A549 (cell line): ENCODE results near the gene DFFB. TPM values are rescaled to one million over a fixed set of nuclear protein-coding genes. Genes with fewer than 3 reads are reported as not detected.

ENCODE experiments used
- ATAC-seq, 2 experiments: fragments of 200-7000 bp in 1 of 2; fragments of >200 bp in 1 of 2; cut with Nextera tagmentation in 1 of 2; cut with Tn5 transposase in 1 of 2; 3 replicates each; pipeline versions ENCODE4 v1.8.0 to v1.9.1; 2018 to 2020; ENCODE audit warnings: mild to moderate bottlenecking in 1 of 2, moderate library complexity in 1 of 2
- CTCF ChIA-PET: fragments of 300-600 bp; sonication (Branson Sonifier 250); formaldehyde crosslinking; extraction: SDS; loops from one replicate; lab custom pipeline; 2021; ENCODE audit warnings: antibody characterized with exemption, inconsistent platforms; lab: Yijun Ruan, JAX
- POLR2A ChIA-PET: fragments of 350-600 bp; formaldehyde crosslinking; extraction: SDS; loops from one replicate; lab custom pipeline; 2021; ENCODE audit warnings: antibody characterized with exemption, inconsistent platforms; lab: Yijun Ruan, JAX
- DNase-seq, 2 experiments: peaks; one replicate each; pipeline versions ENCODE4 v3.0.0 to v3.0.0-alpha.2; 2011 to 2016; ENCODE audit warnings: low read depth in 1 of 2, low spot score in 1 of 2
- FAIRE-seq: peaks from 2 replicates; lab custom pipeline; 2011; peaks lifted over from hg19 to GRCh38; lab: Jason Lieb, UNC
- H3K27ac ChIP-seq, 2 experiments: fragments of >200 bp; sonication (Bioruptor Twin); formaldehyde crosslinking; 3 replicates each; pipeline ENCODE4 v1.5.1; 2016 to 2017
- H3K4me1 ChIP-seq: fragments of >200 bp; sonication (Bioruptor Twin); formaldehyde crosslinking; 3 replicates; pipeline ENCODE4 v1.6.1; 2016
- H3K4me2 ChIP-seq: fragments of >200 bp; sonication (Bioruptor Twin); formaldehyde crosslinking; 3 replicates; pipeline ENCODE4 v1.6.1; 2016
- H3K4me3 ChIP-seq: fragments of >200 bp; sonication (Bioruptor Twin); formaldehyde crosslinking; 3 replicates; pipeline ENCODE4 v1.5.1; 2016
- H3K9me3 ChIP-seq: fragments of >200 bp; sonication (Bioruptor Twin); formaldehyde crosslinking; 3 replicates; pipeline ENCODE4 v1.6.1; 2016
- BHLHE40 ChIP-seq: IDR thresholded peaks from 2 replicates; pipeline ENCODE4 v1.6.1; 2012; ENCODE audit warnings: low read depth, low read length, inconsistent platforms
- CBX8 ChIP-seq: fragments of 200-600 bp; sonication (generic); IDR thresholded peaks from 2 replicates; pipeline ENCODE4 v1.6.1; 2016
- CEBPB ChIP-seq, 2 experiments: fragments of >200 bp in 1 of 2; sonication (Bioruptor Twin) in 1 of 2; formaldehyde crosslinking in 1 of 2; IDR thresholded peaks; 2 replicates each; pipeline ENCODE4 v1.6.1; 2012 to 2016
- CHD4 ChIP-seq: fragments of 200-600 bp; sonication (generic); IDR thresholded peaks from 2 replicates; pipeline ENCODE4 v1.6.1; 2016; ENCODE audit warnings: antibody characterized with exemption, mild to moderate bottlenecking, borderline replicate concordance
- EHMT2 ChIP-seq: fragments of 200-600 bp; sonication (generic); IDR thresholded peaks from 2 replicates; pipeline ENCODE4 v1.6.1; 2016; ENCODE audit warnings: antibody characterized with exemption, low read depth, mild to moderate bottlenecking, moderate library complexity
- ESRRA ChIP-seq: fragments of 150-350 bp; IDR thresholded peaks from 2 replicates; pipeline ENCODE4 v1.6.1; 2014; ENCODE audit warnings: mild to moderate bottlenecking, low read length, borderline replicate concordance
- HDAC2 ChIP-seq: fragments of 200-600 bp; sonication (generic); IDR thresholded peaks from 2 replicates; pipeline ENCODE4 v1.6.1; 2016
- HES2 ChIP-seq: fragments of >200 bp; sonication (Bioruptor Twin); formaldehyde crosslinking; IDR thresholded peaks from 2 replicates; pipeline ENCODE4 v1.6.1; 2016
- HMGXB4 ChIP-seq: fragments of 250-450 bp; sonication (Bioruptor Pico); IDR thresholded peaks from 2 replicates; pipeline ENCODE4 v1.5.0; 2021; ENCODE audit warnings: mild to moderate bottlenecking, moderate library complexity, borderline replicate concordance
- HOXB13 ChIP-seq: fragments of 250-450 bp; sonication (Bioruptor Pico); IDR thresholded peaks from 2 replicates; pipeline ENCODE4 v1.5.0; 2020; ENCODE audit warnings: low read depth, mild to moderate bottlenecking, moderate library complexity
- RARB ChIP-seq: fragments of 250-450 bp; sonication (Bioruptor Pico); IDR thresholded peaks from 2 replicates; pipeline ENCODE4 v1.8.0; 2021; ENCODE audit warnings: mild to moderate bottlenecking, moderate library complexity
- RFX5 ChIP-seq: fragments of 450-650 bp; IDR thresholded peaks from 2 replicates; pipeline ENCODE4 v1.7.1; 2014; ENCODE audit warnings: antibody characterized with exemption, mild to moderate bottlenecking, moderate library complexity
- USF2 ChIP-seq: fragments of 450-650 bp; IDR thresholded peaks from 2 replicates; pipeline ENCODE4 v1.6.1; 2014; ENCODE audit warnings: antibody characterized with exemption
- ZC3H11A ChIP-seq: fragments of 450-650 bp; IDR thresholded peaks from 2 replicates; pipeline ENCODE4 v1.6.1; 2014; ENCODE audit warnings: antibody characterized with exemption, mild to moderate bottlenecking
- WGBS: methylation state at CpG from one replicate; pipeline ENCODE4 v1.1.6; 2017; ENCODE audit errors: missing lambda C conversion rate; 5-methylcytosine and 5-hydroxymethylcytosine counted together
- polyA plus RNA-seq, 4 experiments: library from polyadenylated mRNA; depleted of rRNA in 3 of 4; stranded (reverse); fragments of >200 nt; fragmentation: RNase III in 1 of 4; extraction: RNeasy Plus Mini Kit Qiagen cat#74134 plus additional on column Dnase treatment in 1 of 4; gene quantifications; 2 replicates in 3 of 4; 3 replicates in 1 of 4; pipeline ENCODE4 v1.2.3, GENCODE V29; 2011 to 2017
- TF ChIP-seq, protein P1 (sequence below): fragments of 250-450 bp; sonication (Bioruptor Pico); IDR thresholded peaks from 2 replicates; pipeline ENCODE4 v1.5.0; 2020; ENCODE audit warnings: low read depth, mild to moderate bottlenecking, moderate library complexity
- TF ChIP-seq, protein P2 (sequence below): IDR thresholded peaks from 2 replicates; pipeline ENCODE4 v1.6.1; 2012; ENCODE audit warnings: low read depth, borderline replicate concordance

The DFFB gene
- polyA plus RNA-seq, 2 of the 4 experiments (the other 2 are of a cell fraction), result 2.5 to 3.7 TPM

DNA sequence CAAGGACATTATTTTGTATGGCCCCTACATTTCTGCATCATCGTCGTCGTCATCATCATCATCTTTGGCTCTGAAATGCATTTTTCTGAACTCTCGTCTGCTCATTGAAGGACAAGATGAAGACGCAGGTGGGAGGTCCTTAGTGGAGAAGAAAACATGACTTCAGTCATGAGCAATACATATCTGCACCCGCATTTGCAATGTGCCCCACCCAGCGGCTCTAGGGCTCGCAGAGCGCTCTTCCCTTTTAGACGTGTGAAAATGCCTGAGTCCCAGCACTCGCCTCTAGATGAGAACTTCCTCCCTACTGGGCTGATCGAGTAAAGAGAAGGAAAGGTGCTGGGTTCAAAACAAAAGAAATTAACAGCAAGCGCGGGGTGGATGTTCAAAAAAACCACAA lies 32.7 kb downstream of the DFFB start:
- POLR2A ChIA-PET, result no interaction called here
- no peak for FAIRE-seq
- TF ChIP-seq USF2 (no peak), CEBPB (IDR thresholded peaks at IDR 0.05) (no peak), RARB (CRISPR knock-in tag) (no peak), CBX8 (no peak), EHMT2 (no peak)
- TF ChIP-seq, protein P1, sequence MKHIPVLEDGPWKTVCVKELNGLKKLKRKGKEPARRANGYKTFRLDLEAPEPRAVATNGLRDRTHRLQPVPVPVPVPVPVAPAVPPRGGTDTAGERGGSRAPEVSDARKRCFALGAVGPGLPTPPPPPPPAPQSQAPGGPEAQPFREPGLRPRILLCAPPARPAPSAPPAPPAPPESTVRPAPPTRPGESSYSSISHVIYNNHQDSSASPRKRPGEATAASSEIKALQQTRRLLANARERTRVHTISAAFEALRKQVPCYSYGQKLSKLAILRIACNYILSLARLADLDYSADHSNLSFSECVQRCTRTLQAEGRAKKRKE (CRISPR knock-in tag), result no peak
- TF ChIP-seq, all 56 proteins: peak for 0

DNA sequence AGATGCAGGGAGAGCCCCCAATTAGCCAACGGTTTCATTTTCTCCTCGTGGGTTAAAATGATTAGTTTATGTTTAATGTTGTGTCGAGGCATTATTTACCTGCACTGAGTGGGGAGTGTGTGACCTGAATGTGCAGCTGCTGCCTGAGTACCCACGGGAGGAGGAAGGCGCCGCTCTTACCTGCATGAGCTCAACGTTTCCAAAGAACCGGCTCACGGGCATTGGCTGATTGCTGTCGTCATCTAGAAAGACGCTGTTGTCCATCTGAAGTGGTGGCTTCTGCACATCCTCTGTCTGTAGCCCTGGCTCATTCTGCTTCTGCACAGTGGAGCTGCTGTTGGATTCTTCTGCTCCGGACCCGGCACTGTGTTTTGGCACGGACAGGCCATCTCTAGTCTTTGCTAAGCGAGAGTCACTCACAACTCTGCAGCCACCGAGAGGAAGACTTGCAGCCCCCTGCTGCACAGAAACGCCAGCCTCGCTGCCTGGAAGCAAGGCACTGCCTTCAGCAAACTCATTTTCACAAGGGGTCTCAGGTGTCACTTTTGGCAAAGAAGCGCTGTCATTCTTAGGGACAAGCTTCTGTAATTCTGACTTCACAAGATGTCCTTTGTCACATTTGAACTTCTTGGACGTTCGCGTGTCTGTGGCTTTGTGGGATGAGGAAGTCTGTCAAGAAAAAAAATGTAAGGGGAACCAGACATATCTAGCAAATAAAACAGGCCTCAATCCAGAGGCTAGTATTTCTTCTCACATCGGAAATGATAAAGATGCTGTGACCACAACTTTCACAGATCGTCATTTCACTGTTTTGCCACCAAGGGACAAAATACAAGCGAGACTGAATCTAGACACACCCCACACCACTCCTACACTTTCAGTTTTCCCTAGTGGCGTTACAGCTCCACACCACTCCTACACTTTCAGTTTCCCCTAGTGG lies 33.4 kb downstream of the DFFB start:
- 83% methylated on average over 23 of the region's 26 CpGs for WGBS
- ChIA-PET POLR2A (no interaction called here), CTCF (no interaction called here)
- Histone ChIP-seq H3K4me3 (no peak overlapping the region), H3K9me3 (no peaks in the 10 kb centered on the region), H3K4me1 (no peaks in the 10 kb centered on the region), H3K4me2 (no peak overlapping the region), H3K27ac (no peak overlapping the region)
- ATAC-seq (no peak), FAIRE-seq (no peak), DNase-seq (no peak)
- TF ChIP-seq RFX5 (no peak), BHLHE40 (no peak), ZC3H11A (no peak), HDAC2 (no peak), HES2 (no peak), HMGXB4 (no peak), USF2 (no peak), HOXB13 (no peak), CHD4 (no peak), ESRRA (no peak)
- TF ChIP-seq, protein P2, sequence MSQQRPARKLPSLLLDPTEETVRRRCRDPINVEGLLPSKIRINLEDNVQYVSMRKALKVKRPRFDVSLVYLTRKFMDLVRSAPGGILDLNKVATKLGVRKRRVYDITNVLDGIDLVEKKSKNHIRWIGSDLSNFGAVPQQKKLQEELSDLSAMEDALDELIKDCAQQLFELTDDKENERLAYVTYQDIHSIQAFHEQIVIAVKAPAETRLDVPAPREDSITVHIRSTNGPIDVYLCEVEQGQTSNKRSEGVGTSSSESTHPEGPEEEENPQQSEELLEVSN, result no peak

More for the DNA sequence above, 32.7 kb downstream of the DFFB start:
- DNase-seq, result no peak
- Histone ChIP-seq H3K9me3 (no peaks in the 10 kb centered on the region), H3K27ac (no peak overlapping the region), H3K4me1 (no peaks in the 10 kb centered on the region), H3K4me3 (no peak overlapping the region), H3K4me2 (no peak overlapping the region)
- WGBS, result 93% methylated on average over 14 of the region's 14 CpGs
- no peak for ATAC-seq
- CTCF ChIA-PET, result interaction anchor here (0.6 kb wide), 1 partner anchor 923 kb away, joined by 3 read pairs; no protein-coding TSS in a partner anchor
